H1 (cell line): ENCODE measurements around the gene NOC2L. TPM values are rescaled to one million over a fixed set of nuclear protein-coding genes. Genes with fewer than 3 reads are reported as not detected.

ENCODE experiments used
- CTCF ChIA-PET: fragments of 300-600 bp; sonication (Branson Sonifier 250); formaldehyde crosslinking; loops from one replicate; lab custom pipeline; 2021; ENCODE audit not compliant: partially characterized antibody; lab: Charles Lee
- POLR2A ChIA-PET: fragments of 300-600 bp; sonication (Branson Sonifier 250); formaldehyde crosslinking; loops from one replicate; lab custom pipeline; 2021; ENCODE audit warnings: inconsistent platforms; ENCODE audit not compliant: partially characterized antibody; lab: Charles Lee
- DNase-seq, 2 experiments: peaks; one replicate each; pipeline versions ENCODE4 v3.0.0 to v3.0.0-alpha.2; 2010 to 2022; ENCODE audit warnings: low spot score in 2 of 2, low read depth in 1 of 2, mixed read lengths in 1 of 2
- FAIRE-seq: peaks from 2 replicates; lab custom pipeline; 2011; peaks lifted over from hg19 to GRCh38; lab: Jason Lieb, UNC
- H2AFZ ChIP-seq: 2 replicates; pipeline ENCODE4 v1.8.1; 2012; ENCODE audit warnings: low read length, inconsistent platforms
- H2AK5ac ChIP-seq: 2 replicates; pipeline ENCODE4 v1.6.1; 2013; ENCODE audit warnings: low read depth, low read length
- H2BK120ac ChIP-seq: replicated peaks from 2 replicates; pipeline ENCODE3; 2013; ENCODE audit warnings: low read depth, low read length, inconsistent platforms
- H2BK12ac ChIP-seq: 2 replicates; pipeline ENCODE4 v1.6.1; 2013; ENCODE audit warnings: low read depth, low read length
- H2BK15ac ChIP-seq: 2 replicates; pipeline ENCODE4 v1.6.1; 2013; ENCODE audit warnings: low read length
- H2BK20ac ChIP-seq: 2 replicates; pipeline ENCODE4 v1.6.1; 2013; ENCODE audit warnings: low read length
- H2BK5ac ChIP-seq: 2 replicates; pipeline ENCODE4 v1.6.1; 2013; ENCODE audit warnings: low read depth, low read length
- H3K14ac ChIP-seq: 2 replicates; pipeline ENCODE4 v1.6.1; 2013; ENCODE audit warnings: inconsistent platforms; ENCODE audit not compliant: insufficient read length
- H3K18ac ChIP-seq: 2 replicates; pipeline ENCODE4 v1.6.1; 2013; ENCODE audit warnings: low read length; ENCODE audit errors: extremely low read depth
- H3K23ac ChIP-seq: 2 replicates; pipeline ENCODE4 v1.6.1; 2013; ENCODE audit warnings: inconsistent platforms; ENCODE audit not compliant: insufficient read length
- H3K23me2 ChIP-seq: 2 replicates; pipeline ENCODE4 v1.6.1; 2013; ENCODE audit warnings: low read depth, low read length
- H3K27ac ChIP-seq: 2 replicates; pipeline ENCODE4 v1.6.1; 2011; ENCODE audit warnings: low read depth, low read length, inconsistent platforms
- H3K27me3 ChIP-seq, 4 experiments: replicated peaks in 1 of 4; 1 replicate in 1 of 4; 2 replicates in 3 of 4; pipeline versions ENCODE4 v1.6.1 to v1.8.1; 2011 to 2013; ENCODE audit warnings: low read length in 3 of 4, mild to moderate bottlenecking in 3 of 4, inconsistent platforms in 2 of 4, mixed read lengths in 2 of 4, moderate library complexity in 1 of 4; ENCODE audit not compliant: control insufficient read depth in 3 of 4, insufficient read depth in 3 of 4; ENCODE audit errors: extremely low read depth in 1 of 4
- H3K36me3 ChIP-seq, 4 experiments: 2 replicates each; pipeline versions ENCODE4 v1.6.1 to v1.8.1; 2011 to 2013; ENCODE audit warnings: mild to moderate bottlenecking in 4 of 4, low read length in 3 of 4, moderate library complexity in 2 of 4, control low read depth in 1 of 4, inconsistent platforms in 1 of 4; ENCODE audit not compliant: insufficient read depth in 4 of 4, control insufficient read depth in 2 of 4
- H3K4ac ChIP-seq: replicated peaks from 2 replicates; pipeline ENCODE3; 2013; ENCODE audit warnings: low read length, low read depth, mixed read lengths, inconsistent platforms; ENCODE audit not compliant: insufficient read length
- H3K4me1 ChIP-seq, 4 experiments: replicated peaks in 1 of 4; 1 replicate in 1 of 4; 2 replicates in 3 of 4; pipeline versions ENCODE4 v1.6.1 to v1.8.1; 2011 to 2013; ENCODE audit warnings: low read length in 3 of 4, inconsistent platforms in 2 of 4, mixed read lengths in 1 of 4; ENCODE audit not compliant: insufficient read depth in 4 of 4, control insufficient read depth in 3 of 4
- H3K4me2 ChIP-seq, 2 experiments: 2 replicates each; pipeline versions ENCODE4 v1.6.1 to v1.8.1; 2011 to 2013; ENCODE audit warnings: low read depth in 2 of 2, low read length in 2 of 2, control low read depth in 1 of 2, inconsistent platforms in 1 of 2, mild to moderate bottlenecking in 1 of 2; ENCODE audit not compliant: insufficient read depth in 1 of 2
- H3K4me3 ChIP-seq, 4 experiments: fragments of 200-600, 300-600 bp in 1 of 4; sonication (generic), shearing (Covaris generic), sonication (Bioruptor Twin) in 1 of 4; 2 replicates each; pipeline versions ENCODE4 v1.5.1 to v1.8.1; 2011 to 2016; ENCODE audit warnings: low read length in 4 of 4, low read depth in 3 of 4, control low read depth in 2 of 4, inconsistent platforms in 2 of 4, mild to moderate bottlenecking in 2 of 4, mixed read lengths in 1 of 4, moderate library complexity in 1 of 4; ENCODE audit not compliant: insufficient read depth in 2 of 4; ENCODE audit errors: extremely low read depth in 1 of 4
- H3K56ac ChIP-seq: replicated peaks from 2 replicates; pipeline ENCODE3; 2013; ENCODE audit warnings: low read depth, mild to moderate bottlenecking, mixed read lengths, low read length, inconsistent platforms; ENCODE audit not compliant: insufficient read length
- H3K79me1 ChIP-seq: 2 replicates; pipeline ENCODE4 v1.6.1; 2013; ENCODE audit warnings: low read depth, low read length, control low read depth
- H3K79me2 ChIP-seq, 2 experiments: 2 replicates each; pipeline versions ENCODE4 v1.6.1 to v1.8.1; 2012 to 2013; ENCODE audit warnings: low read length in 2 of 2, mild to moderate bottlenecking in 2 of 2, inconsistent platforms in 1 of 2; ENCODE audit not compliant: insufficient read depth in 2 of 2, control insufficient read depth in 1 of 2
- H3K9ac ChIP-seq, 4 experiments: replicated peaks in 1 of 4; 1 replicate in 1 of 4; 2 replicates in 3 of 4; pipeline versions ENCODE4 v1.6.1 to v1.8.1; 2011 to 2013; ENCODE audit warnings: low read depth in 3 of 4, low read length in 3 of 4, control low read depth in 2 of 4, mild to moderate bottlenecking in 2 of 4, moderate library complexity in 2 of 4, inconsistent platforms in 1 of 4; ENCODE audit errors: extremely low read depth in 1 of 4
- H3K9me3 ChIP-seq, 2 experiments: 2 replicates each; pipeline versions ENCODE4 v1.6.1 to v1.8.1; 2012 to 2013; ENCODE audit warnings: mild to moderate bottlenecking in 2 of 2, moderate library complexity in 2 of 2, control low read depth in 1 of 2, inconsistent platforms in 1 of 2, low read depth in 1 of 2, low read length in 1 of 2, mixed read lengths in 1 of 2; ENCODE audit not compliant: insufficient read depth in 2 of 2
- H4K20me1 ChIP-seq, 2 experiments: replicated peaks in 1 of 2; 2 replicates each; pipeline versions ENCODE3 to v1.8.1; 2011 to 2013; ENCODE audit warnings: inconsistent platforms in 2 of 2, low read length in 2 of 2, mild to moderate bottlenecking in 1 of 2; ENCODE audit not compliant: insufficient read depth in 2 of 2, control insufficient read depth in 1 of 2
- H4K5ac ChIP-seq: 2 replicates; pipeline ENCODE4 v1.6.1; 2013; ENCODE audit warnings: low read length, low read depth, mixed read lengths, inconsistent platforms; ENCODE audit not compliant: insufficient read length
- H4K8ac ChIP-seq: 2 replicates; pipeline ENCODE4 v1.8.0; 2013; ENCODE audit warnings: mild to moderate bottlenecking, moderate library complexity, low read length, inconsistent platforms; ENCODE audit not compliant: insufficient read depth; ENCODE audit errors: extremely low read depth
- H4K91ac ChIP-seq: replicated peaks from 2 replicates; pipeline ENCODE3; 2013; ENCODE audit warnings: low read length, mixed read lengths, inconsistent platforms; ENCODE audit not compliant: insufficient read length
- RAD21 ChIP-seq, 2 experiments: IDR thresholded peaks in 1 of 2; conservative IDR thresholded peaks in 1 of 2; 2 replicates each; pipeline ENCODE4 v1.6.1; 2011; ENCODE audit warnings: low read depth in 2 of 2, low read length in 2 of 2, improper control_type of control experiment in 1 of 2, inconsistent platforms in 1 of 2, mild to moderate bottlenecking in 1 of 2, moderate library complexity in 1 of 2
- WGBS, 2 experiments: shearing (Covaris generic) in 1 of 2; methylation state at CpG; one replicate each; pipeline versions ENCODE4 v1.1.6 to v1.1.7; 2013 to 2015; ENCODE audit warnings: low lambda C conversion rate in 2 of 2, mixed read lengths in 2 of 2, inconsistent platforms in 1 of 2, low coverage in 1 of 2, missing lambda C conversion rate in 1 of 2; ENCODE audit not compliant: insufficient replicate concordance in 2 of 2, insufficient coverage in 1 of 2, insufficient read length in 1 of 2; ENCODE audit errors: extremely low coverage in 1 of 2, missing lambda C conversion rate in 1 of 2; 5-methylcytosine and 5-hydroxymethylcytosine counted together
- polyA plus RNA-seq, 7 experiments: library from polyadenylated mRNA; depleted of rRNA in 3 of 7; stranded (reverse) in 5 of 7; unstranded in 2 of 7; fragments of >200 nt in 5 of 7; fragments of 200-250 nt in 2 of 7; gene quantifications; 1 replicate in 5 of 7; 2 replicates in 1 of 7; 4 replicates in 1 of 7; pipeline versions ENCODE4 v1.2.1 to v1.2.3, GENCODE V29; 2011 to 2013; ENCODE audit warnings: missing spikeins in 2 of 7, mixed read lengths in 2 of 7
- total RNA-seq: library from RNA; stranded (reverse); fragmentation: NEBNext Ultra II Directional; extraction: Animal tissue kit (Norgen Biotek cat#: 25700); gene quantifications from 2 replicates; pipeline ENCODE4 v1.2.1, GENCODE V29; 2021
- TF ChIP-seq, protein P1 (sequence below): IDR thresholded peaks from 2 replicates; pipeline ENCODE4 v1.6.1; 2012; ENCODE audit warnings: inconsistent platforms
- TF ChIP-seq, protein P2 (sequence below), 3 experiments: IDR thresholded peaks; 1 replicate in 2 of 3; 2 replicates in 1 of 3; pipeline versions ENCODE4 v1.5.1 to v1.6.1; 2011; ENCODE audit warnings: low read length in 3 of 3, mild to moderate bottlenecking in 3 of 3, inconsistent platforms in 2 of 3, low read depth in 1 of 3, moderate library complexity in 1 of 3; ENCODE audit not compliant: insufficient read depth in 1 of 3; ENCODE audit errors: control extremely low read depth in 1 of 3

Gene NOC2L
- total and polyA plus RNA-seq, 2 of the 8 experiments (the other 6 are each of a cell fraction or from before 2014, with no cell fraction given): 74.7 to 130 TPM

DNA sequence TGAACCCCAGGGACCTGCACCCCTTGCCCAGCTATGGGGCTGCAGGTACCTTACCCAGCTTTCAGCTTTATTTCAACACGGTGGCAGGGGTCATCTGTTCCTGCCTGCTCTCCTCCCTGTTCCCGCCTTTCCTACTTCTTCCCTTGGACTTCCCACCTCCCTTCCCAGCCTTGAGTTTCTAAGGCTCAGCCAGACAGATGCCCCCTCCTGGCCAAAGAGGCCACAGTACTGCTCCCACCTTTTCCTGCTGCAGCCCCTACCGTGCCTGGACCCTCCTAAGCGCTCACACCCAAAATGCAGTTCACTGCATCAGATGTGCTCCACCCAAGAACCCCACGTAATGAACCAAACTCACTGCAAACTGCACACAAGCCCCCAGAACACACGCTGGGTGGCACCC is 7.7 kb downstream of the NOC2L start:
- ChIA-PET CTCF (interaction anchor here (0.6 to 1.9 kb wide), 13 partner anchors 9 to 58 kb away, joined by 3 to 9 read pairs (median 4); partner anchors contain the start of gene PLEKHN1), POLR2A (interaction anchor here (1.0 to 8.8 kb wide), 3 partner anchors 9 to 46 kb away, joined by 3 to 65 read pairs (median 3); partner anchors contain the start of gene PLEKHN1)
- Histone ChIP-seq H2BK15ac (no peak overlapping the region), H3K23ac (no peak overlapping the region), H2BK20ac (no peak overlapping the region), H2BK120ac (no peak overlapping the region), H4K91ac (no peak overlapping the region), H3K36me3 (peaks cover 8 to 65% (median 52%) of the 10 kb centered on the region in 4 experiments), H2BK12ac (no peak overlapping the region), H3K4me1 (no peaks in the 10 kb centered on the region; a peak in 1 of 7 replicates), H3K23me2 (no peaks in the 10 kb centered on the region), H3K56ac (no peak overlapping the region), H3K79me2 (no peaks in the 10 kb centered on the region; a peak in 1 of 4 replicates), H3K4me3 (no peak overlapping the region), H4K8ac (peak overlapping the region; percentile 63; the same call in 1 of the 2 replicates), H3K79me1 (peaks cover 8% of the 10 kb centered on the region), H2AFZ (no peak overlapping the region), H4K5ac (no peak overlapping the region), H3K18ac (no peak overlapping the region), H3K27me3 (no peaks in the 10 kb centered on the region), H3K9me3 (no peaks in the 10 kb centered on the region), H2BK5ac (no peak overlapping the region), H3K4me2 (no peak overlapping the region), H3K9ac (no peak overlapping the region), H2AK5ac (no peak overlapping the region), H3K27ac (no peak overlapping the region), H4K20me1 (peaks cover 18 to 34% of the 10 kb centered on the region in 2 experiments), H3K4ac (no peak overlapping the region), H3K14ac (no peak overlapping the region)
- FAIRE-seq: no peak
- DNase-seq: no peak
- 83% methylated on average over 6 of the region's 6 CpGs; no CpG with 5 or more reads in 1 of the 2 experiments for WGBS, 2 experiments
- TF ChIP-seq, protein P1, sequence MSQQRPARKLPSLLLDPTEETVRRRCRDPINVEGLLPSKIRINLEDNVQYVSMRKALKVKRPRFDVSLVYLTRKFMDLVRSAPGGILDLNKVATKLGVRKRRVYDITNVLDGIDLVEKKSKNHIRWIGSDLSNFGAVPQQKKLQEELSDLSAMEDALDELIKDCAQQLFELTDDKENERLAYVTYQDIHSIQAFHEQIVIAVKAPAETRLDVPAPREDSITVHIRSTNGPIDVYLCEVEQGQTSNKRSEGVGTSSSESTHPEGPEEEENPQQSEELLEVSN: peak; percentile 79
- TF ChIP-seq, protein P2, sequence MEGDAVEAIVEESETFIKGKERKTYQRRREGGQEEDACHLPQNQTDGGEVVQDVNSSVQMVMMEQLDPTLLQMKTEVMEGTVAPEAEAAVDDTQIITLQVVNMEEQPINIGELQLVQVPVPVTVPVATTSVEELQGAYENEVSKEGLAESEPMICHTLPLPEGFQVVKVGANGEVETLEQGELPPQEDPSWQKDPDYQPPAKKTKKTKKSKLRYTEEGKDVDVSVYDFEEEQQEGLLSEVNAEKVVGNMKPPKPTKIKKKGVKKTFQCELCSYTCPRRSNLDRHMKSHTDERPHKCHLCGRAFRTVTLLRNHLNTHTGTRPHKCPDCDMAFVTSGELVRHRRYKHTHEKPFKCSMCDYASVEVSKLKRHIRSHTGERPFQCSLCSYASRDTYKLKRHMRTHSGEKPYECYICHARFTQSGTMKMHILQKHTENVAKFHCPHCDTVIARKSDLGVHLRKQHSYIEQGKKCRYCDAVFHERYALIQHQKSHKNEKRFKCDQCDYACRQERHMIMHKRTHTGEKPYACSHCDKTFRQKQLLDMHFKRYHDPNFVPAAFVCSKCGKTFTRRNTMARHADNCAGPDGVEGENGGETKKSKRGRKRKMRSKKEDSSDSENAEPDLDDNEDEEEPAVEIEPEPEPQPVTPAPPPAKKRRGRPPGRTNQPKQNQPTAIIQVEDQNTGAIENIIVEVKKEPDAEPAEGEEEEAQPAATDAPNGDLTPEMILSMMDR (IDR thresholded peaks at IDR 0.05; ENCODE audit: control extremely low read depth in 1 of 3, insufficient read depth in 1 of 3, low read depth in 1 of 3, low read length in 3 of 3): peak in 2 of 3 experiments; percentile 64 to 67; a peak in 3 of 4 replicates
- peak; percentile 31 to 57 for TF ChIP-seq RAD21 (IDR thresholded peaks at IDR 0.05 in 1 of 2, conservative IDR thresholded peaks at IDR 0.05 in 1 of 2; ENCODE audit: low read depth in 2 of 2, low read length in 2 of 2)
